ENCODE measurements around the gene GALNT7.
A peak's percentile ranks its signal among the peaks of the same experiment; 100 is the strongest.

The GALNT7 gene

DNA sequence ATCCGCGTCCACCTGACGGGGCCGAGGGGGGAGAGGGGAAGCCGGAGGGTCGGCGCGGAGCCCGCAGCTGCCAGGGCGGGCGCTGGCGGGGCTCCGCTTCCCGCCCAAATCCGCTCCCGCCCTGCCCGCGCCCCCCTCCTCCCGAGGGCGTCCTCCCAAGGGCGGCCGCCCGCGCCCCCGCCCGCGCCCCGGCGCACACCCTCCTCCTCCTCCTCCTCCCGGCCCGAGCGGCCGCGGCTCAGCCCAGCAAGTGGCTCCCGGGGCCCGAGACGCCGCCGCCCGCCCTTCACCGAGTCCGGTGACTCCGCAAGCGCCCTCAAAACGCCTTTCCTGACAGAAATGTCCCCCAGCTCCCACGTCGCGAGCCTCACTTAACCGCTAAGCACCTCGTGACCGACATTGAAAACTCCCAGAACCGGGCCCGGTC is 165.1 kb downstream of the GALNT7 start:
- peak overlapping the region; percentile 94 to 100 for H3K4me3 ChIP-seq (replicated peaks in 1 of 2; ENCODE audit: low read depth in 2 of 2, low read length in 2 of 2)
- DNase-seq (ENCODE audit: low read depth in 2 of 2), result peak in 1 of 2 donors; percentile 49
- no peak for TF ChIP-seq CTCF (IDR thresholded peaks at IDR 0.05; ENCODE audit: low read depth, low read length)

DNA sequence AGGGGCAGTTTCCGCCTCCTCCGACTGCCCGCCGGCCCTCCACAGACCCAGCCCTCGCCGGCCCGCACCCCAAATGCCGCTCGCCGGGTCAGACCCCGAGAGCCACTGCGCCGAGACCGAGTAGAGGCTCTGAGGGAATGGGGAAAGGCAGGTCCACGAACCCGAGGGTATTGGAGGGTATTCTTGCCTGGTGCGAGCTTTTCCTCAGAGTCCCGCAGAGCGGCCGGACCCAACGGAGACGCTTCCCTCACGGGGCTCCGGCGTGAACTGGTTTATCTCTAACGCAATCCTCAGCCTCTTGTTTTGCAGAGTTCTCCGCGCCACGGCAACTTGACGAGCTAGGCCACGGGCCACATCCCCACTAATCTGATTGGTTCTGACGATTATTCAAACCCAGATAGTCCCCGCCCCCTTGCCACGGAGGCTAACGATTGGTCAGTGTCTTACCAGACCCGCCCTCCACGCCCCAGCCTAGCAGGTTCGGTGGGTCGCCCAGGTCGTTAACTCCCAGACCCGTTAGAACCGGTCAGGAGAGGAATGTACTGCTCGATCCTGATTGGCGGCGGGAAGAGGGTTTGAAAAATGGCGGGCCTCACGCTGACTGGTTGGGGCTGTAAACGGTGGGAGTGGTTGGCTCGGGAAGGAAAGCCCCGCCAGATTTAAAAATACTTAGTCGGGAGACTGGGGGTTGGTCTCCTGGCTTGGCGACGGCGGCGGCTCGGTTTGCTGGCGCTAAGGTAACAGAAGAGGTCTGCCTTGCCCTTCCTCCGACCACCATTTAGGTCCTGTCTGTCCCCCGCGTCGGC is 165.7 kb downstream of the GALNT7 start, which contains the start of gene HMGB2:
TSS of gene HMGB2 (minus strand) at position 274 of the 806 bp plus-strand sequence. CDS start 709 bp downstream, outside the sequence.
- peak within 1 kb of the TSS; percentile 94 to 100 for H3K4me3 ChIP-seq (replicated peaks in 1 of 2; ENCODE audit: low read depth in 2 of 2, low read length in 2 of 2)
- no peak for TF ChIP-seq CTCF (IDR thresholded peaks at IDR 0.05; ENCODE audit: low read depth, low read length)
- peak; percentile 100 for DNase-seq (ENCODE audit: low read depth in 2 of 2)

DNA sequence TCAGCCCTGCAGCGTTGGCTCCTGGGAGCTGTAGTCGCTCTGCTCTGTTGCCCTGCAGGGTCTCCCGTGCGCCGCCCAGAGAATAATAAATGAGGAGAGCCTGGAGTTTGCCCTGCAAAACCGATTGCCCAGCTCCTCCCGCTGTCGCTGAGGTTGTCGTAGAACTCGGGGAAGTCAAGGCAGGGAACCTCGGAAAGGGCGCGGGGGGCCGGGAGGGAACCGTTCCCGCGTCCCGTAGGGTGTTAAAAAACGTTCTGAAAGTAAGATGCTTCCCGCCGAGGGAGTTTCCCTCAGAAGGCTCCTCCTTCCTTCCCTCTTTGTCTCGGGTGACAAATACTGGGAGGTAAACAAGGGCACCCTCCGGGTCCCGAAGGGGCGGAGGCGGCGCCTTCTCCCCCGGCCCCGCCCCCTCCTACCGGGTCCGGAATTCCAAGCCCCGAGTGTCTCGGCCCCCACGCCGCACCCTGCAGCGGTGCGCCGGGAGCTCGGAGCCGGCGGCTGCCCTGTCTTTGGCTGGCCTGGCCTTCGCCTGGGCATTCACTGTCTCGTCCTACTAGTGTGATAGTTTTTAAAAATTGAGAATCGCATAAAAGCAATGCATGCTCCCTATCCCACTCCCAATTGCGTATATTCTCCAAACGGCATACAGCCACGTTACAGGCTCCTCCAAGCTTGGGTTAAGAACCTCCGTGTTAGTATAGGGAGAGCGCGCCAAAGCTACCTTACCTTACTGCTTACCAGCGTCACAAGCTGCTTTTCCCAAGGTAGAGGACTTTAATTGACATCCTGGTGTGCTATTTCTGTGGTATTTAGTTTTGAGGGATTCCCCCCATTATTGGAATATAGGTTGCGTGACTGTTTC is 166.5 kb downstream of the GALNT7 start:
- no peak for TF ChIP-seq CTCF (IDR thresholded peaks at IDR 0.05; ENCODE audit: low read depth, low read length)
- peak; percentile 86 to 90 for DNase-seq (ENCODE audit: low read depth in 2 of 2)

GRCh38 chr4:173337463-173337862 is 168.9 kb downstream of the GALNT7 start:
- no peak overlapping the region for H3K4me3 ChIP-seq (replicated peaks in 1 of 2; ENCODE audit: low read depth in 2 of 2, low read length in 2 of 2)
- DNase-seq (ENCODE audit: low read depth in 2 of 2), result no peak
- no peak for TF ChIP-seq CTCF (IDR thresholded peaks at IDR 0.05; ENCODE audit: low read depth, low read length)

More for the DNA sequence above, 166.5 kb downstream of the GALNT7 start:
- peak overlapping the region; percentile 69 to 84 for H3K4me3 ChIP-seq (replicated peaks in 1 of 2; ENCODE audit: low read depth in 2 of 2, low read length in 2 of 2)

GRCh38 chr4:173343832-173344397 is 175.3 kb downstream of the GALNT7 start:
- DNase-seq (ENCODE audit: low read depth in 2 of 2), result no peak
- no peak for TF ChIP-seq CTCF (IDR thresholded peaks at IDR 0.05; ENCODE audit: low read depth, low read length)
- H3K4me3 ChIP-seq (replicated peaks in 1 of 2; ENCODE audit: low read depth in 2 of 2, low read length in 2 of 2), result no peak overlapping the region

DNA sequence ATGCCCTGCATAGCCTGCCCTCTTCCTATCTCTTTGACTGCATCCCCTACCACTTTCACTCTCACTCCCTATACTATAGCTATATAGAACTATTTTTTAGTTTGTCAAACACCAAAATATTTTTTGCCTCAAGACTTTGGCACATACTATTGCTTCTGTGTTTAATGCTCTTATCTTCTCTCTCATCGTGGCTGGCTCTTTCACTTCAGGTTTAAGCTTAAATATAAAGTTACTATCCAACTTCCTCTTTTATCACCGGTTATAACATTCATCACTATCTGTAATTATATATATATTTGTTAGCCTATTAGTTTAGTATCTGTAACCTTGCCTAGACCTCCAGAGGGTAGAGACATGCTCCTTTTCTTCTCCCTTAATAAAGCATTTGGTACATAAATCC is 177.0 kb downstream of the GALNT7 start:
- TF ChIP-seq CTCF (IDR thresholded peaks at IDR 0.05; ENCODE audit: low read depth, low read length), result no peak
- DNase-seq (ENCODE audit: low read depth in 2 of 2), result no peak

More for the DNA sequence above, 177.0 kb downstream of the GALNT7 start:
- H3K4me3 ChIP-seq (replicated peaks in 1 of 2; ENCODE audit: low read depth in 2 of 2, low read length in 2 of 2), result no peak overlapping the region

Data from cardiac fibroblast (primary cell).